Measurements from ENCODE around the gene TPRN.

Gene TPRN

DNA sequence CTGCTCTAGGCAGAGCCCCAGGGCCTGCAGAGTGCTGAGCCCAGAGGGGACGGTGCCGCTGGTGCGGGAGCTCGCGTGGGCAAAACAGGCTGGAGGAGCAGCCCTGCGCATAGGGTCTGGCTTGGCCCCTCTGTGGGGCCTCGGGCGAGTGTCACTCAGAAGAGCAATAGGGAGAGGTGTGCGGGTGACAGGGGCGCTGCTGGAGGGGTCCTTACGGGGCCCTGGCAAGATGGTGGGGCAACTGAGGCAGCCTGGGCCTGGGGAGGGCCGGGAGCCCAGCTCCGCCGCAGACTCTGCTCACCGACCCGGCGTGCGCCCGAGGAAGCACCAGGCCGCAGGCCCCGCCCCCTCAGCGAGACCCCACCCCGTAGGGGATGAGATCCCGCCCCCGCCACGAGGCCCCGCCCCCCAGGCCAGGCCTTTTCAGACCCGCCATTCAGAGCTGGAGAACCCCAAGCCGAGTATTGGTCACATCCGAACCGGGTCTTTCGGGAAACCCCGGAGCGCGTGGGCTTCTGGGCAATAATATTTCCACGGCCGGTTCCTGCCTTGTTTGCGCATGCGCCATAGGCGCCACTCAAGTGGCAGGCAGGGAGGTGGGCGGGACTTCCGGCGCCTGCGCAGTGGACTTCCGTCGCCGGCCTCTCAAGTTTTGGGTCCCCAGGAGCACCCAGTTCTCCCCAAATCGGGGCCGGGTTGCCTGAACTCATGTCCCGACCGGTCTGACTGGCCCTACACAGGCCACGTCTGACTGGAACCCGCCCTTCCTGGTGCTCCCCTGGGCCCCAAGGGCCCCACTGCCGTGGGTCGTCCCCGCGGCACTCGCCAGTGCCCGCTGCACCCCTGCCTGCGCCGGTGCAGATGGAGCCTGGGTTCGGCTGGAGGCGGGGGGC, 22.8 kb upstream of the TPRN start:
- peak; percentile 98 for DNase-seq

- peak; percentile 14 for DNase-seq
Measured at GRCh38 chr9:137222190-137223077, 21.9 kb upstream of the TPRN start, which contains the start of gene RNF208. RNF208 (minus strand) TSS chr9:137222240; CDS start chr9:137221212, 1,028 bp downstream.

- DNase-seq, result peak; percentile 39
Measured at GRCh38 chr9:137221506-137222111, 21.1 kb upstream of the TPRN start.

- DNase-seq, result no peak
Measured at GRCh38 chr9:137221095-137221505, 20.6 kb upstream of the TPRN start.

DNA sequence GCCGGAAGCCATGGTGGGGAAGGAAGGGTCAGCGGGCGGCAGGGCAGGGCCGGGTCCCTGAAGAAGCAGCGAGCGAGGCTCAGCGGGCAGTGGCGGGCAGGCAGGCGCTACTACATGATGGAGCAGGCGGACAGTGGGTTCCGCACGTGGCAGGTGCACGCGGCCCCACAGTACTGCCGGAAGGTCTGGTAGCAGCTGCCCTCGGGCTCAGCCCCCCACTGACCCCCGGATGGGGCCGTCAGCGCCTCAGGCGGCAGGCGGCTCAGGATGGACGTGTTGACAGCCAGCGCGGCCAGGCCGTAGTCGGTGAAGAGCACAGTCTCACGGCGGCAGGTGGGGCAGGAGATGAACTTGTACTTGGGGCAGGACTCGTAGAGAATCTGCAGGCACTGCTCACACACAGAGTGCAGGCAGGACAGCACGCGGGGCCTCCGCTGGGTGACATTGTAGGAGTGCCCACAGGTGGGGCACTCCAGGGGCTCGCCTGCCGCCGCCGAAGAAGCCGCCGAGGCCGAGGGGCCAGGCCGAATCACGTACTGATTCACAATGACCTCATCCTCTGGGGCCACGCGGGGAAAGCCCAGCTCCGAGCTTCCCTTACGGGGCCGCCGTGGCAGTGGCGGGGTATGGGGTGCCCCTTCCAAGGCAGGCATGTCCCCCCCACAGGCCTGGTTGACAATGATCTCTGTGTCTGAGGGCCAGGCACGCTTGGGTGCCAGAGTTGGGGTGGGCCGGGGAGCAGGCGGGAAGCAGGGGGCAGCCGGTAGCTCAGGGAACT, 20.0 kb upstream of the TPRN start:
- DNase-seq, result no peak

DNA sequence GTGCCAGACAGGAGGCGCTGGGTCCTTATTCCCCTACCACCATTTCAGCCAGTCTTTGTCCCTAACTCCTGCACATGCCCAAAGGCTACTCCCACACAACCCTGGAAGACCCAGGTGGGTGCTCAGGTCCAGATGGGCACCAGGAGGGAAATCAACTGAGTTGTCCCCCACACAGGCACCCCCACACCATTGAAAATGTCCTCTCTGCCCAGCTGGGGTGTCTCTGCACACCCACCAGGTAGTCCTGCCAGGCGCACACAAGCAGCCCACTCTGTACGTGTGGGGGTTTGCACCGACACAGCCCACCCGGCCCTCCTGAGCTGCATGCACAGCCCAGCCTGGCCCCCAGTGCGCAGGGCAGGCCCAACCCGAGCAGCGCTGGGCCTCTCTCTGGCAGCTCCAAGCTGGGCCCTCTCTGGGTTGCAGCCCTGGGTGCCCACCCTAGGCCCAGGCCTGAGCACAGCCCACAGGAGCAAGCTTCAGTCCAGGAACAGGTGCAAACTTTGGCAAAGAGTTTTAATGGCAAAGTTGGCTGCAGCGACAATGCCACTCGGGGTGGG, 19.3 kb upstream of the TPRN start:
- DNase-seq, result no peak

DNA sequence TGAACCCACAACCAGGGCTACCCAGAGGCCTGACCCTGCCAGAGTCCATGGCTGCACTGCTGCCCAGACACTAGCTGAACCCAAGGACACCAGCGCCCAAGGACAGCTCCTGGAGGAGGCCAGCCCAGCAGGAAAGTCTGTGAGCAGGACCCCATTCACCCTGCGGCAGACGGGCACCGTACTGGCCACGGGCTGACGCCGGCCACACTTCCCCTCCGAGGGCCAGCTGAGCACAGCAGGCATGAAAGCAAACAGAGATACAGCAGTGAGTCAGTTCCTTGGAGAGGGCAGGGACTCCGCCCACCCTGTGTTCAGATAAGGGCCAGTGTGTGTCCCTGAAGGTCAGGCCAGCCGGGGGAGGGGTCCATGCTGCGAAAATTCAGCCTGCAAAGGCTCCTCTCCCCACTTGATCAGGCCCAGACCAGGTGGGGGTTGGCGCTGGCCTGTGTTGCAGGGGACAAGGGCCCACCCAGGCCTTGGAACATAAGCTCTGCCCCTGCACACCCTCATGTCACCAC, 18.3 kb upstream of the TPRN start:
- no peak for DNase-seq

DNA sequence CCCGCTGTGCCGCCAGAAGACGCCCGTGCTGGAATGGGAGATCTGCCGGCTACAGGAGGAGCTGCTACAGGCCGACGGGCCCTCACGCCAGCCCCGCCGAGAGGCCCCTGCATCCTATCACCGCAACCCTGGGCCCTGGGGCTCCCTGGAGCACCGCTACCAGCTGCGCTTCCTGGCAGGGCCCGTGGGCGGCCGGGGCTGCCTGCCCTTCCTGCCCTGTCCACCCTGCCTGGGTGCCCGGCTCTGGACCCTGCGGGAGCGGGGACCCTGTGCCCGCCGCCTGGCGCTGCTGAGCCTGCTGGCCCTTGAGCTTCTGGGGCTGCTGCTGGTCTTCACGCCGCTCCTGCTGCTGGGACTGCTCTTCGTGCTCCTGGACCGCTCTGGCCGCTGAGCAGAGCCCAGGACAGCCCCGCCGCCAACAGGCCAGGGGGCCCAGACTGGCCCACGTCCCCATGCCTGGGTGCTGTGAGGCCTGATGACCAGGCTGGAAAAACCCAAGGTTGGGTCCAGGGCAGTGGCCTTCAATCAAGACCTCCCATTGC, 17.7 kb upstream of the TPRN start:
- DNase-seq, result no peak

DNA sequence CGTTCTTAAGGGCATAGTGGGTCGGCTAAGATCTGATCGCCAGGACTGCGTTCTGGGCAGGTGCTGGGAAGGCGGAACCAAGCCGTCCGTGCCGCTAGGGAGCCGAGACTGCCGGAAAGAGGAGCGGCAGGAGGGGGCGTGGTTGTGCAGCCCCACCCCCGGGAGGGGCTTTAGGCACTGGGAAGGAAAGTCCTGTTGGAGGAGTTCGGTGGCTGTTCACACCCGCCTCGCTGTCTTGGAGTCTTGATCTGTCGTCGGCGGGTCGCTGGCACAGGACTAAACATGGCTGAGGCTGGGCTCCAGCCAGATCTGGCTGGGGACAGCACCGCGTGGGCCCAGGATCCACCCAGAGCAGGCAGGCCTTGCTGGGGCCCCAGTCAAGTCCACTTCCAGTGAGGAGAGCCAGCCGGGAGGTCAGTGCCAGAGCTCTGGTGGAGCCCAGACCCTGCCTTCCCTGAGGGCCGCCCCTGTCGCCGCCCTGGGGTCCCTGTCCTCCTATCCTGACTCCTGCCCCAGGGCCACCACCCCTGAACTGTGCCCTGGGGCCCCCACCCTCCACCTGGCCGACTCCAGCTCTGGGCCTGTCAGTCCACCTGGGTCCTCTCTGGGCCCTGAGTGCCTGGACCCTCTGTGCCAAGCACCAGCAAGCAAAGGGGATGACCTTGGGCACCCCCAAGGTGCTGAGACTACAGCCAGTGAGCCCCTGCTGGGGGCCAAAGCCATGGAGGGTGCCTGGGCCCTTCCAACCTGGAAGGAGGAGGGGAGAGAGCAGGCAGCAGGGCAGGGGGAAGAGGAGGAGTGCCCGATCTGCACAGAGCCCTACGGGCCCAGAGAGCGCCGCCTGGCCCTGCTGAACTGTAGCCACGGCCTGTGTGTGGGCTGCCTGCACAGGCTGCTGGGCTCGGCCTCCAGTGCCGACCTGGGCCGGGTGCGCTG, 17.0 kb upstream of the TPRN start:
- DNase-seq, result peak; percentile 30

- no peak for DNase-seq
Measured at GRCh38 chr9:137216188-137216965, 15.8 kb upstream of the TPRN start.

- no peak for DNase-seq
Measured at GRCh38 chr9:137215196-137215986, 14.8 kb upstream of the TPRN start.

GRCh38 chr9:137214620-137215019, 14.1 kb upstream of the TPRN start:
- DNase-seq, result no peak

DNA sequence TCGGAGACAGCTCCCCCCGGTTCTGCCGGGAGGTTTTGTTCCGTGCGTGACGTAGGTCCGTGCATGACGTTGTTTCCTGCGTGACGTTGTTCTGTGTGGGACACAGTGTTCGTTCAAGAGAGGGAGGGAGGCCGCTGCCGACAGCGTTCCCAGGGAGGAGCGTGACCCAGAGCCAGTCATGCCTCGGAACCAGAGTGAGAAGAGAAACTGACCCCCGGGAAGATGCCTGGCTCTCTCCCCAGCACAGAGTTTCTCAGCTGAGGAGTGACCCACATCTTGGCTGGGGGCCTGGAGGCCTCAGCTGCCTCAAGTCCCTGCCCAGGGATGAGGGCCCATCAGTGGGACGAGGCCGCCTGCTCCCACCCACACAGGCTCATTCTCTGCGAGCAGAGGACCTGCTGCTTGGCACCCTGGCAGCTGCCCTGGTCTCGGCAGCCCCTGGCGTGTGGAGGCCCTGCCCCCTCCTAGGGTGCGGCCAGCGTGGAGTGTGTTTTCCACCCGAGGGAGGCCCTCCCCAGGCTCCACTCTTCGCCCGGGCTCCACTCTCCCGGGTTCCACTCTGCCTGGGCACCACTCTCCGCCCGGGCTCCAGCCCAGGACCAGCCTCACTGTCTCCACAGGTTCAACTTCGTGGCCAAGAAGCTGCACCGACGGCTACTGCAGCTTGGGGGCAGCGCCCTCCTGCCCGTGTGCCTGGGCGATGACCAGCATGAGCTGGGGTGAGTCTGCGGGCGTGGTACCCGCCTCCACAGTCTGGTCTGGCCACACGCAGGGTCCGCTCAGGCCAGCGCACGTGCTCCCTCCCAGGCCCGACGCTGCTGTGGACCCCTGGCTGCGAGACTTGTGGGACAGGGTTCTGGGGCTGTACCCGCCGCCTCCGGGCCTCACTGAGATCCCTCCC, 12.9 kb upstream of the TPRN start:
- no peak for DNase-seq

- no peak for DNase-seq
Measured at GRCh38 chr9:137212520-137212919, 12.0 kb upstream of the TPRN start.

- no peak for DNase-seq
Measured at GRCh38 chr9:137211532-137211931, 11.0 kb upstream of the TPRN start.

- no peak for DNase-seq
Measured at GRCh38 chr9:137206602-137207001, 6.1 kb upstream of the TPRN start.
